ENCODE results near the gene ZNF831.

ZNF831 gene

DNA sequence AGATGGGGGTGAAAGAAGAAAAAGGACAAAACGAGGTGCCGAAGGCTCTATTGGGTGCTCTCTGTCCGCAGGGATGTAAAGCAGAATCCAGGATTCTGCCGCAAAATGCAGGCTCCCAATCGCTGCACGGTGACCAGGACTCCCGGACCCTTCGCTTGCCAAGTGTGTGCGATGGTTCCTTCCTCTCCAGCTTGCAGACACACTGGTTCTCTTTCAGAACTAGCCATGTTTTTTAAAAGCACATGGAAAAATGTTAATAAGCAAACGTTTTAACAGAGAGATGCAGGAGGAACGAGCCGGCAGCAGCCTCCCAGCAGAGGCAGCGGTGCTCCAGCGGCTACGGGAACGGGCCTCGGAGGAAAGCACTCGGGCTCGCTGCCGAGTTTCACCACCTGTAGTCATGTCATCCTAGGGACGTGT is 59.6 kb downstream of the ZNF831 start:
- FAIRE-seq (no peak), DNase-seq (ENCODE audit: insufficient read length, low spot score) (no peak)
- TF ChIP-seq POLR2A (IDR thresholded peaks at IDR 0.05; ENCODE audit: low read depth, low read length) (no peak), TAF1 (IDR thresholded peaks at IDR 0.05; ENCODE audit: low read depth, low read length) (no peak), POLR2AphosphoS5 (IDR thresholded peaks at IDR 0.05; ENCODE audit: low read depth, low read length) (no peak), POU2F2 (IDR thresholded peaks at IDR 0.05; ENCODE audit: low read depth, low read length) (no peak), SPI1 (IDR thresholded peaks at IDR 0.05; ENCODE audit: low read depth, low read length) (no peak), PAX5 (IDR thresholded peaks at IDR 0.05; ENCODE audit: insufficient read depth, low read length, severe bottlenecking) (no peak)

DNA sequence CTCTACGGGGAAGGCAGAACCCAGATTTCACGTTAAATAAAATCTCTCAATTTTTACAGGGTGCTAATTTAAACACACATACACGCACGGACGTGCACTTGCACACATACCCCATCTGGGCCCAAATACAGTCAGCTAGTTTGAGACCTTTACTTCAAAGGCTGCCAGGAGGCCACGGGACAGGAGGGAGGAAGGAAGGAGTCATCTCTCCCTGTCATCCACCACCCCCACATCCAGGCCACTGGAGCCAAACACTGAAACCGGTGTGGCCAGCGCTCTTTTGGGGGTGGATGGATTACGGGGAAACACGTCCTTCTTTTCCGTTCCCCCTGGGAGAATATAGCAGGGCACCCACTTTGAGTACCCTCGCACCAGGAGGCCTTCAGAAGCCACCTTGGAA is 60.1 kb downstream of the ZNF831 start:
- DNase-seq (ENCODE audit: insufficient read length, low spot score) = no peak
- FAIRE-seq = no peak
- no peak for TF ChIP-seq TAF1 (IDR thresholded peaks at IDR 0.05; ENCODE audit: low read depth, low read length)
- TF ChIP-seq POLR2A (IDR thresholded peaks at IDR 0.05; ENCODE audit: low read depth, low read length) = no peak
- TF ChIP-seq POLR2AphosphoS5 (IDR thresholded peaks at IDR 0.05; ENCODE audit: low read depth, low read length) = no peak
- TF ChIP-seq PAX5 (IDR thresholded peaks at IDR 0.05; ENCODE audit: insufficient read depth, low read length, severe bottlenecking) = no peak
- TF ChIP-seq SPI1 (IDR thresholded peaks at IDR 0.05; ENCODE audit: low read depth, low read length) = no peak
- no peak for TF ChIP-seq POU2F2 (IDR thresholded peaks at IDR 0.05; ENCODE audit: low read depth, low read length)

DNA sequence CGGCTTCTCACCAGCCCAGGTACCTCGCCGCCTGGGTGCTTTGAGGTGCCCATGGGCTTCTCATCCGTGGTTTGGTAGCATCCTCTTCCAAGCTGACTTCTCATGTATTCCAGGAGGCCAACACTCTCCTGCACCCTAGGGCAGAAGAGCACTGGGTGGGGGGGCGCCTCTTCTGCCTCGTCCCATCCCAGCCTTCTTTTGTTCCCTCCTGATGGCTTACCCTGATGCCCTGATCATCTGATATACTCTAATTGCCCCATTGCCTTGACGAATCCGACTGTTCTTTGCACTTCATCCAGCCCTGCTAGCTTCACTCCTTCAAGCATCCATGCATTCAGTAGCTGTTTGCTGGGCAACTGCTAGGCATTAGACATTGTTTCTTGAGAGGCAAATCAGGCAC is 60.6 kb downstream of the ZNF831 start:
- FAIRE-seq (no peak), DNase-seq (ENCODE audit: insufficient read length, low spot score) (no peak)
- TF ChIP-seq PAX5 (IDR thresholded peaks at IDR 0.05; ENCODE audit: insufficient read depth, low read length, severe bottlenecking) = no peak
- no peak for TF ChIP-seq TAF1 (IDR thresholded peaks at IDR 0.05; ENCODE audit: low read depth, low read length)
- TF ChIP-seq POLR2AphosphoS5 (IDR thresholded peaks at IDR 0.05; ENCODE audit: low read depth, low read length) = no peak
- no peak for TF ChIP-seq SPI1 (IDR thresholded peaks at IDR 0.05; ENCODE audit: low read depth, low read length)
- TF ChIP-seq POLR2A (IDR thresholded peaks at IDR 0.05; ENCODE audit: low read depth, low read length) = no peak
- no peak for TF ChIP-seq POU2F2 (IDR thresholded peaks at IDR 0.05; ENCODE audit: low read depth, low read length)

DNA sequence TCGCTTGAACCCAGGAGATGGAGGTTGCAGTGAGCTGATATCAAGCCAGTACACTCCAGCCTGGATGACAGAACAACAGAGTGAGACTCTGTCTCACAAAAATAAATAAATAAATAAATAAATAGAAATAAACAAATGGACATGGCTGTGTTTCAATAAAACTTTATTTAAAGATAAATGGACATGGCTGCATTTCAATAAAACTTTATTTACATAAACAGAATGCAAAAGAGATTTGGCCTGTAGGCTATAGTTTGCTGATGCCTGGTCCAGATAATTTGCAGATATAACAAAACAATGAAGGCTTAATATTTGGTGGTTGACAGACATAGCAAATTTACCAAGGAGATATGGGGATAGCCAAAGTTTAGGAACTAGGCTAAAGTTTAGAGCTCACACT is 66.8 kb downstream of the ZNF831 start:
- DNase-seq (ENCODE audit: insufficient read length, low spot score) (no peak), FAIRE-seq (no peak)
- no peak for TF ChIP-seq POU2F2 (IDR thresholded peaks at IDR 0.05; ENCODE audit: low read depth, low read length)
- TF ChIP-seq POLR2AphosphoS5 (IDR thresholded peaks at IDR 0.05; ENCODE audit: low read depth, low read length) = no peak
- TF ChIP-seq POLR2A (IDR thresholded peaks at IDR 0.05; ENCODE audit: low read depth, low read length) = no peak
- TF ChIP-seq SPI1 (IDR thresholded peaks at IDR 0.05; ENCODE audit: low read depth, low read length) = no peak
- no peak for TF ChIP-seq TAF1 (IDR thresholded peaks at IDR 0.05; ENCODE audit: low read depth, low read length)
- TF ChIP-seq PAX5 (IDR thresholded peaks at IDR 0.05; ENCODE audit: insufficient read depth, low read length, severe bottlenecking) = no peak

DNA sequence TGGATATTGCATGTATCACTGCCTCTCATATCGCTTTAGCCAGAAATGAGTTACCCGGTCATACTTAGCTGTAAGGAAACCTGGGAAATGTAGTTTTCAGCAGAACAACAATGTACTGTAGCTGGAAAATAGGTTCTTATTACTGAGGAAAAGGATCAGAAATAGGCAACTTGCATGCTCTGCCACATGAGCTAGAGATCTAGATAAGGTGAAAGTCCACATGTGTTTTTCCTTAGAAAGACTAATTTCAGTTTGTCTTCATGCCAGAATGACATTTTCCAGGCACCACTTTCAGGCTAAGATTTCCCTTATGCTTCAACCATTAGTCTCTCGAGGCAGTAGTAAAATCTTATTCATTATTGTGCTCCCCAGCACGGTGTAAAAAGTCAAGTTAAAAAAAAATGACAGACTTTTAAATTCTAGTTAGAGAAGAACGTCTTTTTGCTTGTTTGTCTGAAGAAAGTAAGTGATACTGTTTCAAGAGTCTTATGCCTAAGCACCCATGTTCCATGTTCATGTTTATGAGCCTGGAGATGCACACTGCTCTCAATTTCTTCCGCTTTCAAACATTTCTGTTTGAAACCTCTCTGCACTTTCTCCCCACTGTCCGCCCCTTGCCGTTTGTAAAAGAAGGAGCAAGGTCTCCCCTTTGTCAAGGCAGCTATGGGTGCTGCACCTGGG is 67.6 kb downstream of the ZNF831 start:
- TF ChIP-seq PAX5 (IDR thresholded peaks at IDR 0.05; ENCODE audit: insufficient read depth, low read length, severe bottlenecking) = no peak
- no peak for TF ChIP-seq POLR2A (IDR thresholded peaks at IDR 0.05; ENCODE audit: low read depth, low read length)
- TF ChIP-seq POU2F2 (IDR thresholded peaks at IDR 0.05; ENCODE audit: low read depth, low read length) = no peak
- no peak for TF ChIP-seq TAF1 (IDR thresholded peaks at IDR 0.05; ENCODE audit: low read depth, low read length)
- TF ChIP-seq SPI1 (IDR thresholded peaks at IDR 0.05; ENCODE audit: low read depth, low read length) = no peak
- TF ChIP-seq POLR2AphosphoS5 (IDR thresholded peaks at IDR 0.05; ENCODE audit: low read depth, low read length) = no peak
- DNase-seq (ENCODE audit: insufficient read length, low spot score) (no peak), FAIRE-seq (no peak)

DNA sequence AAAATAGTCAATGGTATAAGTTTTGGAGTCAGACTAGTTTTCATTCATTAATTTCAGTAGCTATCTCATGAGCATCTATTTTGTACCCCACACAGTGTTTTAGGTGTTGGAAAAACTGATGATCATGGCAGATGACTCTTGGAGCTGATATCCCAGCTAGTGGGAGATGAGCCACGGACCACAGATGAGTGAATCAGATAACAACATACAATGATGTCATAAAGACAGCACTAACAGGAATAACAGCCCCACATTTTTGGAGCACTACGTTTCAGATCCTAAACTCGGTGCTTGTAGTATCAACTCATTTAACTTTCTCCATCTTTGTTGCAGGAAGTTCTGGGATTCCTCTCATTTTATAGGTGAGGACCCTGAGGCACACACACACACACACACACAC is 69.0 kb downstream of the ZNF831 start:
- FAIRE-seq (no peak), DNase-seq (ENCODE audit: insufficient read length, low spot score) (no peak)

DNA sequence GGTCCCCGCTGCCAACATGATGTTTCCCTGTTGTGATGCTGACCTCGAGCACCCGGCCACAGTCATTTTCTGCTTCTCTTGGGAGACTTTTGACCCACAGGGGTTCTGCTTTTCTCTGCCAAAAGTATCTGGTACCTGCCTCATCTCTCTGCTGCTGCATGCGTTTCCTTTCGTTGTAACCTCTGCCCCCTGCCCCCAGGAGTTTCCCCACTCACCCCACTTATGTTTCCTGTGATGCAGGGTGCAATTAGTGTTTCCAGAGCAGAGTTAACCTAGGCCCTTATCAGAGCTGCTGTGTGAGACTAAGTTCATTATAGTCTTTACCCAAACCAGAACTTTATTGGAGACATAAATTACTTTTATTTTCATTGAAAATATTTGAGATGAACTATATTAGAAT is 71.6 kb downstream of the ZNF831 start:
- DNase-seq (ENCODE audit: insufficient read length, low spot score) (no peak), FAIRE-seq (no peak)
- TF ChIP-seq PAX5 (IDR thresholded peaks at IDR 0.05; ENCODE audit: insufficient read depth, low read length, severe bottlenecking) = no peak
- no peak for TF ChIP-seq TAF1 (IDR thresholded peaks at IDR 0.05; ENCODE audit: low read depth, low read length)
- no peak for TF ChIP-seq POLR2A (IDR thresholded peaks at IDR 0.05; ENCODE audit: low read depth, low read length)
- no peak for TF ChIP-seq POU2F2 (IDR thresholded peaks at IDR 0.05; ENCODE audit: low read depth, low read length)
- TF ChIP-seq SPI1 (IDR thresholded peaks at IDR 0.05; ENCODE audit: low read depth, low read length) = no peak
- TF ChIP-seq POLR2AphosphoS5 (IDR thresholded peaks at IDR 0.05; ENCODE audit: low read depth, low read length) = no peak

More for the DNA sequence above, 69.0 kb downstream of the ZNF831 start:
- TF ChIP-seq POU2F2 (IDR thresholded peaks at IDR 0.05; ENCODE audit: low read depth, low read length) = no peak
- no peak for TF ChIP-seq PAX5 (IDR thresholded peaks at IDR 0.05; ENCODE audit: insufficient read depth, low read length, severe bottlenecking)

DNA sequence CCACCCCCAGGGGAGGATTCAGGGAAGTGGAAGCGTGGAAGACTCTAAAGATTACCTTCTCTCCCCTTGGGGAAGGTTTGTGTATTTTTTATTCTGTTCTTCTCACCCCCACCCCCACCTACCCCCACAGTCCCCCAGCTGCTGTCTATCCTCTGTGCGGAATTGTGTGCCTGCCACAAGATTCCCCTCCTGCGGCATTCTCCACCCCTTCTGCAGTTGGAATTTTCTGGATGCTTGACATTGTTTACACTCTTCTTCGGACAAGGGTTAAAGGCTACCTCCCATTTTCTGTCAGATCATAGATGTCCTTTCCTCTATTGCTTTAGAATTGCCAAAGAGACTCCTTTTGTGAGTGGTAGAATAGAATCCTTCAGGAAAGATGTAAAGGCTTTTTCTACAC is 76.4 kb downstream of the ZNF831 start:
- DNase-seq (ENCODE audit: insufficient read length, low spot score) (no peak), FAIRE-seq (no peak)
- no peak for TF ChIP-seq SPI1 (IDR thresholded peaks at IDR 0.05; ENCODE audit: low read depth, low read length)
- TF ChIP-seq POLR2A (IDR thresholded peaks at IDR 0.05; ENCODE audit: low read depth, low read length) = no peak
- no peak for TF ChIP-seq POU2F2 (IDR thresholded peaks at IDR 0.05; ENCODE audit: low read depth, low read length)
- no peak for TF ChIP-seq TAF1 (IDR thresholded peaks at IDR 0.05; ENCODE audit: low read depth, low read length)
- no peak for TF ChIP-seq POLR2AphosphoS5 (IDR thresholded peaks at IDR 0.05; ENCODE audit: low read depth, low read length)
- TF ChIP-seq PAX5 (IDR thresholded peaks at IDR 0.05; ENCODE audit: insufficient read depth, low read length, severe bottlenecking) = no peak

DNA sequence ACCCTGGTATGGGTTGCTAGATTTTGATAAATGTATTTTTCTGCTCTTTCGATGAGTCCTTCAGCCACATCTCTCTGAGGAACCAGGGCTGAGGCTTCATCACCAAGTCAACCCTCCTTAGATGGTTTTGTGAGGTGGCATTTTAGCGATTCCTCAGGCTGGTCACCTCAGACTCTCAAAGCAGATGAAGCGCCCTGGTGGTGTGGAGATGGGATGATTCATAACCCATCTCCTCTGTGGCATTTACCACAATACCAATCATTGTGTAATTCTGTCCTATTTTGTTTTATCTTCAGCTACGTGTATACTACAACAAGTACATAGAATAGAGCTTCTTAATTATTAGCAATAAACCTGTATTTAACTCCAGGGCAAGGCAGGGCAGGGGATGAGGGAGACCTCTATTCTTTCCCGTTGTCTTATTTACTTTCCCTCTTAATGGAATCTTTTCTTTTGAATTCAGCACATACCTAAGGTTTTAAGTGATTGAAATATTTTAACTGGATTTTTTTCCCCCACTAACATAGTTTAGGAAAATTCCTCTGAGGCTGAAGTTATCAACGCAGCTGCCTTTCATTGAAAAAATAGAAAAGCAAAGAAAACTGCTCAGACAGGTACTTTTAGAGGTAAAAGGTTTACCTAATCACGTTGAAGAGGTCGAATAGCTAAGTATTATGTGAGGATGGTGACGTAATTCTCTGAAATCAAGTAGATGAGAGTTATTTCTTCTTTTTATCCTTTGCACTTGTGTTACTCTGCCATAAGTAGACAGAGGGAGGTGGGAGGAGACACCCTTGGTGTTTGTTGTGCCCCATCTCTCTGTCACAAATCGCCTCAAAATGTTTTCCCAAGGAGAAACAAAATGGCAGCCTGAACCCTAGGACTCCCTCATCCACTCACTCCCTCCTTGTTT is 79.3 kb downstream of the ZNF831 start:
- no peak for TF ChIP-seq POU2F2 (IDR thresholded peaks at IDR 0.05; ENCODE audit: low read depth, low read length)
- TF ChIP-seq TAF1 (IDR thresholded peaks at IDR 0.05; ENCODE audit: low read depth, low read length) = no peak
- no peak for TF ChIP-seq SPI1 (IDR thresholded peaks at IDR 0.05; ENCODE audit: low read depth, low read length)
- TF ChIP-seq POLR2A (IDR thresholded peaks at IDR 0.05; ENCODE audit: low read depth, low read length) = no peak
- TF ChIP-seq PAX5 (IDR thresholded peaks at IDR 0.05; ENCODE audit: insufficient read depth, low read length, severe bottlenecking) = no peak
- TF ChIP-seq POLR2AphosphoS5 (IDR thresholded peaks at IDR 0.05; ENCODE audit: low read depth, low read length) = no peak
- no peak for FAIRE-seq
- no peak for DNase-seq (ENCODE audit: insufficient read length, low spot score)

Measured in GM12891 (cell line).